Omental fat pad (tissue), 4 donors: ENCODE data around the gene ZNF697. TPM values are rescaled to one million over a fixed set of nuclear protein-coding genes. Genes with fewer than 3 reads are reported as not detected.

Experiments used
- ATAC-seq: fragments of 150-250 bp; one replicate; pipeline ENCODE4 v1.9.1; 2016; ENCODE audit warnings: mild to moderate bottlenecking, moderate library complexity; ENCODE audit not compliant: low FRiP score
- DNase-seq: peaks from one replicate; pipeline ENCODE4 v3.0.0-alpha.2; 2019; ENCODE audit warnings: low spot score
- CTCF ChIP-seq, 3 donors: fragments of 450-650 bp; IDR thresholded peaks; one replicate each; pipeline ENCODE4 v1.5.1; 2016 to 2017; ENCODE audit warnings: antibody characterized with exemption in 3 of 3, mild to moderate bottlenecking in 3 of 3, moderate library complexity in 2 of 3
- total RNA-seq, 4 donors: library from RNA; depleted of rRNA; stranded (reverse); fragments of >200 nt; gene quantifications; one replicate each; pipeline ENCODE4 v1.1.0, GENCODE V29; 2016

Gene ZNF697
- total RNA-seq, 4 donors from 2014 or later = 6.5 to 13.1 (median 8.8) TPM

- TF ChIP-seq CTCF (IDR thresholded peaks at IDR 0.05) = no peak
- no peak for ATAC-seq
- DNase-seq = no peak
Observed at GRCh38 chr1:119602169-119602568, 45.9 kb downstream of the ZNF697 start.

- ATAC-seq (no peak), DNase-seq (no peak)
- no peak for TF ChIP-seq CTCF (IDR thresholded peaks at IDR 0.05)
Observed at GRCh38 chr1:119600976-119601375, 47.1 kb downstream of the ZNF697 start.

GRCh38 chr1:119600561-119600960 is 47.5 kb downstream of the ZNF697 start:
- ATAC-seq = no peak

GRCh38 chr1:119595606-119596005 is 52.5 kb downstream of the ZNF697 start:
- no peak for TF ChIP-seq CTCF (IDR thresholded peaks at IDR 0.05)
- ATAC-seq (no peak), DNase-seq (no peak)

More at GRCh38 chr1:119600561-119600960, 47.5 kb downstream of the ZNF697 start:
- TF ChIP-seq CTCF (IDR thresholded peaks at IDR 0.05) = no peak
- DNase-seq = no peak

- no peak for ATAC-seq
- DNase-seq = no peak
- no peak for TF ChIP-seq CTCF (IDR thresholded peaks at IDR 0.05)
Observed at GRCh38 chr1:119595168-119595567, 52.9 kb downstream of the ZNF697 start.

- no peak for ATAC-seq
- DNase-seq = no peak
- TF ChIP-seq CTCF (IDR thresholded peaks at IDR 0.05) = no peak
Observed at GRCh38 chr1:119594376-119594775, 53.7 kb downstream of the ZNF697 start.

GRCh38 chr1:119593805-119594204 is 54.3 kb downstream of the ZNF697 start:
- no peak for TF ChIP-seq CTCF (IDR thresholded peaks at IDR 0.05)
- no peak for ATAC-seq

More at GRCh38 chr1:119593805-119594204, 54.3 kb downstream of the ZNF697 start:
- no peak for DNase-seq
